Measurements from ENCODE around the gene SHC2.

Gene SHC2

GRCh38 chr19:406135-406781 lies 54.6 kb downstream of the SHC2 start:
- no peak for TF ChIP-seq CTCF (IDR thresholded peaks at IDR 0.05; ENCODE audit: low read length, missing control alignments)
- H3K4me3 ChIP-seq (replicated peaks; ENCODE audit: low read depth, low read length): no peak overlapping the region
- DNase-seq (ENCODE audit: low read depth): no peak

- no peak for TF ChIP-seq CTCF (IDR thresholded peaks at IDR 0.05; ENCODE audit: low read length, missing control alignments)
- no peak overlapping the region for H3K4me3 ChIP-seq (replicated peaks; ENCODE audit: low read depth, low read length)
Observed at GRCh38 chr19:405121-405965, 55.5 kb downstream of the SHC2 start.

GRCh38 chr19:403221-404027 lies 57.4 kb downstream of the SHC2 start:
- no peak overlapping the region for H3K4me3 ChIP-seq (replicated peaks; ENCODE audit: low read depth, low read length)
- DNase-seq (ENCODE audit: low read depth): no peak
- TF ChIP-seq CTCF (IDR thresholded peaks at IDR 0.05; ENCODE audit: low read length, missing control alignments): no peak

More at GRCh38 chr19:405121-405965, 55.5 kb downstream of the SHC2 start:
- no peak for DNase-seq (ENCODE audit: low read depth)

- no peak overlapping the region for H3K4me3 ChIP-seq (replicated peaks; ENCODE audit: low read depth, low read length)
- no peak for DNase-seq (ENCODE audit: low read depth)
- TF ChIP-seq CTCF (IDR thresholded peaks at IDR 0.05; ENCODE audit: low read length, missing control alignments): no peak
Observed at GRCh38 chr19:402786-403185, 58.0 kb downstream of the SHC2 start.

- TF ChIP-seq CTCF (IDR thresholded peaks at IDR 0.05; ENCODE audit: low read length, missing control alignments): no peak
- H3K4me3 ChIP-seq (replicated peaks; ENCODE audit: low read depth, low read length): no peak overlapping the region
- no peak for DNase-seq (ENCODE audit: low read depth)
Observed at GRCh38 chr19:401866-402511, 58.8 kb downstream of the SHC2 start.

GRCh38 chr19:400976-401865 lies 59.6 kb downstream of the SHC2 start:
- TF ChIP-seq CTCF (IDR thresholded peaks at IDR 0.05; ENCODE audit: low read length, missing control alignments): no peak
- DNase-seq (ENCODE audit: low read depth): no peak
- H3K4me3 ChIP-seq (replicated peaks; ENCODE audit: low read depth, low read length): no peak overlapping the region

All from fibroblast of pulmonary artery (primary cell).